GM08714 (cell line): ENCODE measurements around the gene NLRC5.

Source experiments
- H3K4me3 ChIP-seq: fragments of 200-500 bp; sonication (Bioruptor generic); 2 replicates; pipeline ENCODE4 v1.5.1; 2014; ENCODE audit warnings: mild to moderate bottlenecking, low read length, inconsistent platforms
- ZNF274 ChIP-seq: IDR thresholded peaks from 2 replicates; pipeline ENCODE4 v1.6.1; 2012; ENCODE audit warnings: mild to moderate bottlenecking, low read depth, low read length

The NLRC5 gene

GRCh38 chr16:57115514-57116182, 126.3 kb downstream of the NLRC5 start:
- no peak overlapping the region for H3K4me3 ChIP-seq
- no peak for TF ChIP-seq ZNF274

- H3K4me3 ChIP-seq = no peak overlapping the region
- no peak for TF ChIP-seq ZNF274
Observed at GRCh38 chr16:57118461-57119084, 129.2 kb downstream of the NLRC5 start.

GRCh38 chr16:57123216-57123973, 134.0 kb downstream of the NLRC5 start:
- no peak for TF ChIP-seq ZNF274
- H3K4me3 ChIP-seq = no peak overlapping the region

- no peak for TF ChIP-seq ZNF274
- H3K4me3 ChIP-seq = no peak overlapping the region
Observed at GRCh38 chr16:57123974-57124674, 134.8 kb downstream of the NLRC5 start.

- no peak overlapping the region for H3K4me3 ChIP-seq
- TF ChIP-seq ZNF274 = no peak
Observed at GRCh38 chr16:57125376-57125775, 136.0 kb downstream of the NLRC5 start.

GRCh38 chr16:57125969-57126368, 136.6 kb downstream of the NLRC5 start:
- TF ChIP-seq ZNF274 = no peak
- no peak overlapping the region for H3K4me3 ChIP-seq

- no peak overlapping the region for H3K4me3 ChIP-seq
- TF ChIP-seq ZNF274 = no peak
Observed at GRCh38 chr16:57126411-57126810, 137.1 kb downstream of the NLRC5 start.

- no peak for TF ChIP-seq ZNF274
- H3K4me3 ChIP-seq = no peak overlapping the region
Observed at GRCh38 chr16:57127037-57127763, 137.8 kb downstream of the NLRC5 start.

GRCh38 chr16:57127836-57128235, 138.5 kb downstream of the NLRC5 start:
- no peak overlapping the region for H3K4me3 ChIP-seq
- no peak for TF ChIP-seq ZNF274

GRCh38 chr16:57128771-57129389, 139.5 kb downstream of the NLRC5 start:
- TF ChIP-seq ZNF274 = no peak
- no peak overlapping the region for H3K4me3 ChIP-seq

GRCh38 chr16:57130950-57131321, 141.6 kb downstream of the NLRC5 start:
- no peak overlapping the region for H3K4me3 ChIP-seq
- TF ChIP-seq ZNF274 = no peak

GRCh38 chr16:57131351-57131970, 142.1 kb downstream of the NLRC5 start:
- TF ChIP-seq ZNF274 = no peak
- H3K4me3 ChIP-seq = no peak overlapping the region

GRCh38 chr16:57132470-57132869, 143.1 kb downstream of the NLRC5 start:
- TF ChIP-seq ZNF274 = no peak
- no peak overlapping the region for H3K4me3 ChIP-seq
